Right atrium auricular region (tissue), 2 donors: Measurements from ENCODE around the gene SCN2A. TPM values are rescaled to one million over a fixed set of nuclear protein-coding genes. Genes with fewer than 3 reads are reported as not detected.
A peak's percentile ranks its signal among the peaks of the same experiment; 100 is the strongest.

ENCODE experiments used
- DNase-seq: peaks from one replicate; pipeline ENCODE4 v3.0.0-alpha.2; 2019; ENCODE audit warnings: low spot score
- H3K27ac ChIP-seq, 2 donors: fragments of 200-600 bp; sonication (generic); 1 replicate in 1 of 2; 2 replicates in 1 of 2; pipeline ENCODE4 v1.5.1; 2016 to 2019
- H3K27me3 ChIP-seq, 2 donors: fragments of 200-600 bp; sonication (generic); one replicate each; pipeline versions ENCODE4 v1.5.1 to v1.6.0; 2017 to 2019
- H3K36me3 ChIP-seq: fragments of 200-600 bp; sonication (generic); one replicate; pipeline ENCODE4 v1.5.1; 2016
- H3K4me1 ChIP-seq, 2 donors: fragments of 200-600 bp; sonication (generic); one replicate each; pipeline versions ENCODE4 v1.5.1 to v1.6.0; 2017 to 2019
- H3K4me3 ChIP-seq, 2 donors: fragments of 200-600 bp; sonication (generic); 1 replicate in 1 of 2; 2 replicates in 1 of 2; pipeline ENCODE4 v1.5.1; 2017 to 2019; ENCODE audit warnings: mild to moderate bottlenecking in 1 of 2, moderate library complexity in 1 of 2
- H3K9me3 ChIP-seq, 2 donors: fragments of 200-600 bp; sonication (generic); one replicate each; pipeline ENCODE4 v1.5.1; 2019
- total RNA-seq, 2 donors: library from RNA; depleted of rRNA; stranded (reverse); fragments of >200 nt; gene quantifications; one replicate each; pipeline ENCODE4 v1.1.0, GENCODE V29; 2016
- TF ChIP-seq, protein P1 (sequence below), 2 donors: fragments of 200-600 bp; sonication (generic); IDR thresholded peaks; one replicate each; pipeline ENCODE4 v1.5.1; 2019; ENCODE audit warnings: antibody characterized with exemption in 2 of 2

The SCN2A gene
- total RNA-seq, 2 donors from 2014 or later = 0.39 to 1.0 TPM

DNA sequence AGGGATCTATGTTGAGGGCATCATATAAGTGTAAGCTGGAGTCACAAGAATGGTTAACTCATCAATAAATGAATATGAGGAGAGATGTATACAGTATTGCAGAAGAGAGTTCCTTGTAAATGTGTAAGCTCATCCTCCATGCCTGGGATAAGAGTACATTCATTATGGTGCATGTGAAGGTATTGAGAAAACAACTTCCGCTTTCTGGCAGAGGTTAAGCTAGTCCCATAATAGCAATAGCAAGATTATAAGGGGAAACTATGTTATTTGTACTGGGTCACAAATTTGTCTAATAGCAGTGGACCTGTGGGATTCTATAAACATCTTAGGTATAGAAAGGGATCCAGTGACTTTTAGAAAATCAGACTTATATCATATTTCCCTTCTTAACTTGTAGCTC lies 44.1 kb downstream of the SCN2A start:
- no peaks in the 10 kb centered on the region for H3K9me3 ChIP-seq
- H3K27me3 ChIP-seq = no peaks in the 10 kb centered on the region
- H3K4me3 ChIP-seq = no peak overlapping the region
- TF ChIP-seq, protein P1, sequence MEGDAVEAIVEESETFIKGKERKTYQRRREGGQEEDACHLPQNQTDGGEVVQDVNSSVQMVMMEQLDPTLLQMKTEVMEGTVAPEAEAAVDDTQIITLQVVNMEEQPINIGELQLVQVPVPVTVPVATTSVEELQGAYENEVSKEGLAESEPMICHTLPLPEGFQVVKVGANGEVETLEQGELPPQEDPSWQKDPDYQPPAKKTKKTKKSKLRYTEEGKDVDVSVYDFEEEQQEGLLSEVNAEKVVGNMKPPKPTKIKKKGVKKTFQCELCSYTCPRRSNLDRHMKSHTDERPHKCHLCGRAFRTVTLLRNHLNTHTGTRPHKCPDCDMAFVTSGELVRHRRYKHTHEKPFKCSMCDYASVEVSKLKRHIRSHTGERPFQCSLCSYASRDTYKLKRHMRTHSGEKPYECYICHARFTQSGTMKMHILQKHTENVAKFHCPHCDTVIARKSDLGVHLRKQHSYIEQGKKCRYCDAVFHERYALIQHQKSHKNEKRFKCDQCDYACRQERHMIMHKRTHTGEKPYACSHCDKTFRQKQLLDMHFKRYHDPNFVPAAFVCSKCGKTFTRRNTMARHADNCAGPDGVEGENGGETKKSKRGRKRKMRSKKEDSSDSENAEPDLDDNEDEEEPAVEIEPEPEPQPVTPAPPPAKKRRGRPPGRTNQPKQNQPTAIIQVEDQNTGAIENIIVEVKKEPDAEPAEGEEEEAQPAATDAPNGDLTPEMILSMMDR (IDR thresholded peaks at IDR 0.05) = no peak
- no peaks in the 10 kb centered on the region for H3K36me3 ChIP-seq
- no peaks in the 10 kb centered on the region for H3K4me1 ChIP-seq
- H3K27ac ChIP-seq = no peak overlapping the region
- DNase-seq = no peak

DNA sequence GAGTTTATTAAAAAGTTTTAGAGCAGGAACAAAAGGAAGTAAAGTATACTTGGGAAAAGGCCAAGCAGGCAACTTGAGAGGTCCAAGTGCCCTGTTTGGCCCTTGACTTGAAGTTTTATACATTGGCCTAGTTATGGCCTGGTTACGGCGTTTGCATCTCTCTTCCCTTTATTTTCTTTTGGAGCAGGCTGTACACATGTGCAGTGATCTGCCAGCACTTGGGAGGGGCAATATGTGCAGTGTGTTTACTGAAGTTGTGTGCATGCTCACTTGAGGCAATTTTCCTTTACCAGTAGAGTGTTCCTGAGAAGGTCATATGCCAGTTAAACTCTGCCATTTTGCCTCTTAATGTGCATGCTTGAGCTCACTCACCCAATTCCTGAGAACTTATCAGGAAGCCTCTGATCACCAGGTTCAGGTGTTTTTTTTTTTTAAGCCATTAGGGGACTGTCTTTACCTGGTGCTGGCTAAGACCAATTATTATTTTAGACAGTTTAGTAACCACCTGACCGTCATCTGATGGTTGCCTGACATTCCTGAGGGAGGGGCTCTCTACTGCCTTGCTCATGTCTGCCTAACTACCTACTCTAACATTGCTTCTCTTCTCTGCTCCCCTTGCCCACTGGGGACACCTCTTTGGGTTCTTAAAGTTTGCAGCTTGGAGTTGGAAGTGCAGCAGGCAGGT lies 48.0 kb downstream of the SCN2A start:
- TF ChIP-seq, protein P1 (IDR thresholded peaks at IDR 0.05) = no peak
- Histone ChIP-seq H3K27me3 (no peaks in the 10 kb centered on the region), H3K9me3 (no peaks in the 10 kb centered on the region), H3K4me3 (no peak overlapping the region), H3K36me3 (no peaks in the 10 kb centered on the region), H3K4me1 (no peaks in the 10 kb centered on the region), H3K27ac (no peak overlapping the region)
- no peak for DNase-seq

DNA sequence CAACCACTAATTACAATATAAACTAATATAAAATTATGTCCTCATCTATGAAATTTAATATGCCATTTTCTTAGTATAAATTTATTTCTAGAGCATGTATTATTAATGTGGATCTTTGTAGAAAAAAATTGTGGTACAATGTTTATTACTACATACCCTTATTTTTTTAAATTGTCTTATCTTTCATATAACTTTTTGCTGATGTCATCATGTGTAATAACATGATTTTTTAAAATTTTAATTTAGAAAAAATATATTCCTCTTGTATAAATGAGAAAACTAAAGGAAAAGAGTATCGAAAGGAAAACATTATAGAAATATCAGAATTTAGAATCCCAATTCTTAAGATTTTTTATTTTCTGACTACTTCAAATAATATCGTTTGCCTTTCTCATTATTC lies 49.9 kb downstream of the SCN2A start:
- TF ChIP-seq, protein P1 (IDR thresholded peaks at IDR 0.05) = no peak
- Histone ChIP-seq H3K27me3 (no peaks in the 10 kb centered on the region), H3K27ac (no peak overlapping the region), H3K4me3 (no peak overlapping the region), H3K9me3 (no peaks in the 10 kb centered on the region), H3K36me3 (no peaks in the 10 kb centered on the region), H3K4me1 (no peaks in the 10 kb centered on the region)
- DNase-seq = no peak

DNA sequence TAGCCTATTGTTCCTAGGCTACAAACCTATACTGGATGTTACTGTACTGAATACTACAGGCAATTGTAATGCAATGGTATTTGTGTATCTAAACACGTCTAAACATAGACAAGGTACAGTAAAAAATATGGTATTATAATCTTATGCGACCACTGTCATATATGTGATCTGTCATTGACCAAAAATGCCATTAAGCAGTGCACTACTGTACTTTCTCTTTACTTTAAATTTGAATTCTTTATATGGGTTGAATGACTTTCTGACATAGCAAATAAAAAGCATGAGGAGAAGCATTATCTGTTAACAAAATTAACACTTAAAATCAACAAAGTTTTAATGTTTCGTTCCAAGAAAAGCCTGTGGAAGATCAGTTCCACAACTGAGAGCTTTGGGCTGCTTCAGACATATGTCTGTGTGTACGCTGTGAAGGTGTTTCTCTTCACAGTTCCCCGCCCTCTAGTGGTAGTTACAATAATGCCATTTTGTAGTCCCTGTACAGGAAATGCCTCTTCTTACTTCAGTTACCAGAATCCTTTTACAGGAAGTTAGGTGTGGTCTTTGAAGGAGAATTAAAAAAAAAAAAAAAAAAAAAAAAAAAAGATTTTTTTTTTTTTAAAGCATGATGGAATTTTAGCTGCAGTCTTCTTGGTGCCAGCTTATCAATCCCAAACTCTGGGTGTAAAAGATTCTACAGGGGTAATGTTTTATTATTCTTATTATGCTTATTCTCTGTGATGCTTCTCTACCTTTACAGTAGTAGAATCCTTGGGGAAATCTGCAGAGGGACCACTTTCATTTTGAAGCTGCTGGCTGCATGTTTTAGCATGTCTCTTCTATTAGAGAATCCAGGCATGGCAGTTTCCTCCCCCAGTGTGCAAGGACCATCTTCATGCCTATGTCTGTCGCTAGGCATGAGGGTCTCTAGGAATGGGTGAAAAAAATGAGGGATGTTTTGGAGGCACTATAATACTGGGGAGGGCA lies 54.5 kb downstream of the SCN2A start:
- no peaks in the 10 kb centered on the region for H3K36me3 ChIP-seq
- DNase-seq = no peak
- H3K4me1 ChIP-seq = no peaks in the 10 kb centered on the region
- no peak overlapping the region for H3K27ac ChIP-seq
- no peaks in the 10 kb centered on the region for H3K9me3 ChIP-seq
- TF ChIP-seq, protein P1 (IDR thresholded peaks at IDR 0.05) = peak; percentile 52 to 75
- no peak overlapping the region for H3K4me3 ChIP-seq
- H3K27me3 ChIP-seq = no peaks in the 10 kb centered on the region

DNA sequence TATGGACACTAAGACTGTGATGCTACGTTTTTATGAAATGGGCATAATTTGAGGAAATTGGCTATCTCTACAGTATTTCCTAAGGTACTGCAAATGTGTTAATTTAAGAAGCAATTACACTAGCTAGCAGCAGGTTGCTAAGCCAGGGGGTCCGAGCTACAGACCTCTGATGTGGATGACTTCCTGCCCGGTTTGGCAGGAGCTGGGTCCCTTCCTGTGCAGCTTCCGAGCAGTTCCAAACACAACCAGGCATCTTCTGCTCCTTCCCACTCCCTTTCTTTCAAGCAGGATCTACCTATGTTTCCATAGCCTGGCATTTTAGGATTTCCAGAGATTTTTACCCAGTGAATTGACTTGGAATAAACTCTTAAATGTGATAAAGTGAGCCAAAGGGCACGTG lies 55.7 kb downstream of the SCN2A start:
- no peak overlapping the region for H3K27ac ChIP-seq
- no peaks in the 10 kb centered on the region for H3K4me1 ChIP-seq
- DNase-seq = no peak
- H3K9me3 ChIP-seq = no peaks in the 10 kb centered on the region
- no peaks in the 10 kb centered on the region for H3K27me3 ChIP-seq
- H3K4me3 ChIP-seq = no peak overlapping the region
- TF ChIP-seq, protein P1 (IDR thresholded peaks at IDR 0.05) = no peak
- no peaks in the 10 kb centered on the region for H3K36me3 ChIP-seq
